AML-193 (cell line): ENCODE data around the gene RTF1.

Experiments
- DNase-seq, 2 experiments: peaks; one replicate each; lab custom pipeline; 2025; lab: John Stamatoyannopoulos, UW

The RTF1 gene

GRCh38 chr15:41506796-41507341 lies 90.0 kb downstream of the RTF1 start:
- peak in 1 of 2 experiments; percentile 6 for DNase-seq

- no peak for DNase-seq
Measured at GRCh38 chr15:41507820-41508290, 91.0 kb downstream of the RTF1 start.

- no peak for DNase-seq
Measured at GRCh38 chr15:41510728-41511127, 93.8 kb downstream of the RTF1 start.

GRCh38 chr15:41511331-41511898 lies 94.5 kb downstream of the RTF1 start:
- DNase-seq, result no peak

GRCh38 chr15:41511899-41512369 lies 95.0 kb downstream of the RTF1 start:
- no peak for DNase-seq

GRCh38 chr15:41512512-41512939 lies 95.6 kb downstream of the RTF1 start:
- no peak for DNase-seq

GRCh38 chr15:41512940-41513505 lies 96.1 kb downstream of the RTF1 start:
- no peak for DNase-seq

- no peak for DNase-seq
Measured at GRCh38 chr15:41513506-41514227, 96.8 kb downstream of the RTF1 start, which contains the start of gene LTK. Gene LTK, minus strand, starts transcription at chr15:41513827. Its CDS starts 118 bp downstream, at chr15:41513709.

- DNase-seq, result no peak
Measured at GRCh38 chr15:41517895-41518449, 101.1 kb downstream of the RTF1 start.

- no peak for DNase-seq
Measured at GRCh38 chr15:41520636-41521035, 103.7 kb downstream of the RTF1 start.

GRCh38 chr15:41521614-41522013 lies 104.7 kb downstream of the RTF1 start:
- DNase-seq, result no peak

- DNase-seq, result no peak
Measured at GRCh38 chr15:41523097-41523496, 106.2 kb downstream of the RTF1 start.

GRCh38 chr15:41530363-41530956 lies 113.6 kb downstream of the RTF1 start:
- no peak for DNase-seq
